Measurements from ENCODE around the gene TRIM63.

TRIM63 gene

DNA sequence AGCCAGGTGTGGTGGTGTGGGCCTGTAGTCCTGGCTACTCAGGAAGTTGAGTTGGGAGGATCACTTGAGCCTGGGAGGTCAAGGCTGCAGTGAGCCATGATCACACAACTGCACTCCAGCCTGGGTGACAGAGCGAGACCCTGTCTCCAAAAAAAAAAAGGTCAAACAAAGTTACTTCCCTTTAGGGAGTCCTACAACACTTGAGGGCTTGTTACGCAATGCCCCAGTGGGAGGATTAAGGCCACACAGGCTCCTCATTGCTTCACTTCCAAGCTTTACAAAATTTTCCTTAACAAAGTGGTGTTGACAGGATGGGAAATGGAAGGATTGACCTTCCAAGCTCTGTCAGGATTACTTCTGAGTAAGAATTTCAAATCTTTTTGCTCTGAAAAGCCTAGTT is 52.1 kb downstream of the TRIM63 start:
- no peak for DNase-seq

- no peak for DNase-seq
Measured at GRCh38 chr1:26014179-26014578, 53.3 kb downstream of the TRIM63 start.

- DNase-seq, result no peak
Measured at GRCh38 chr1:26012864-26013263, 54.6 kb downstream of the TRIM63 start.

GRCh38 chr1:26010825-26011224 is 56.6 kb downstream of the TRIM63 start:
- DNase-seq, result no peak

DNA sequence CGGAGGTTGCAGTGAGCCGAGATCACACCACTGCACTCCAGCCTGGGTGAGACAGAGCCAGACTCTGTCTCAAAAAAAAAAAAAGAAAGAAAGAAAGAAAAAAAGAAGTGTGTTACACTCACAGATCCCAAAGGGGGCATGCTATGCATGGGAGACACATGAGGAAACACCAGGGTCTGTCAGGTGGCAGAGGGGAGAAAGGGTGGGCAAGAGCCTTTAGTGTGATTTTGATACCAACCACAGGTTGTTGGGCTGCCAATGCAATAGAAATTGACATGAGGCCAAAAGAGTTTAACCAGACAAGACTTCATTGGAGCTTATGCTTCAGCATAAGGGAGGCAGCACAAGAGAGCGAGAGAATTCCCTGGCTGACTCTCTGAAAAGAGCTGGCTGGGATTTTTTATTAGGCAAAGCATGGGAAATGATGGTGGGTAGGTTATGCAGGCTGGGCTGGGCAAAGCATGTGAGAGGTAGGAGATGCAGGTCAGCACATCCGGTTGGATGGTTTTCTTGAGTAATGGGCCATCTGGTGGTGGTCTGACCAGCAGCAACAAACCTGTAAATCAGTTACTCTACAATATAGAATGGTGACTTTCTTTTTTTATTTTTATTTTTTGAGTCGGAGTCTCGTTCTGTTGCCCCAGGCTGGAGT is 57.5 kb downstream of the TRIM63 start:
- DNase-seq, result peak; percentile 10

DNA sequence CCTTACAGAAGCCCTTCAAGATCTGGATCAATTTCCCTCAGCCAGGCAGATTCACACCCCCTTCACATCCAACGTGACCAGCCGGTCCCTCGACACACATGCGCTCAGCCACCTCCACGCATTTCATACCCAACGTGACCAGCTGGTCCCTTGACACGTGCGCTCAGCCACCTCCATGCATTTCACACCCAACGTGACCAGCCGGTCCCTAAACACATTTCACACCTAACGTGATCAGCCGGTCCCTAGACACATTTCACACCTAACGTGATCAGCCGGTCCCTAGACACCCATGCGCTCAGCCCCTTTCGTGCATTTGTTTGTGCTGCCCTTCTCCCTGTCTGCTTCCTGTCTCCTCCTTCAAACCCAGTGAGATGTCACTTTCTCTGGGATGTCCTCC is 60.7 kb downstream of the TRIM63 start:
- no peak for DNase-seq

GRCh38 chr1:26005434-26006105 is 61.9 kb downstream of the TRIM63 start:
- no peak for DNase-seq

GRCh38 chr1:26003756-26004155 is 63.7 kb downstream of the TRIM63 start:
- DNase-seq, result no peak

DNA sequence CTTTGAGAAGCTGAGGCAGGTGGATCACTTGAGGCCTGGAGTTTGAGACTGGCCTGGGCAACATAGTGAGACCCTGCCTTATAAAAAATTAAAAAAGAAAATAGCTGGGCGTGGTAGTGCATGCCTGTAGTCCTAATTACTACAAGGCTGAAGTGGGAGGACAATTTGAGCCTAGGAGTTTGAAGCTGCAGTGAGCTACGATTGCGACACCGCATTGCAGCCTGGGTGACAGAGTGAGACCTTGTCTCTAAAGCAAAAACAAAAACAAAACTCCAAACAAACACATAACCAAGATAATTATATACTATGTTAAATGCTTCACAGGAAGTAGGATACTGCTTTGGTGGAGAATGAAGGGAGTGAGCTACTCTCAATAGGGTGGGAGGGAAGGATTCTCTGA is 64.2 kb downstream of the TRIM63 start:
- DNase-seq, result no peak
